HEK293 (cell line): ENCODE measurements around the gene GSAP.

Experiments
- CTCF ChIA-PET: fragments of 350-600 bp; formaldehyde crosslinking; extraction: SDS; loops from one replicate; lab custom pipeline; 2021; ENCODE audit warnings: antibody characterized with exemption; lab: Yijun Ruan, JAX
- POLR2A ChIA-PET: fragments of 300-600 bp; formaldehyde crosslinking; extraction: SDS; loops from one replicate; lab custom pipeline; 2020; ENCODE audit warnings: antibody characterized with exemption, inconsistent platforms; lab: Yijun Ruan, JAX
- H3K27ac ChIP-seq: fragments of 200-500 bp; sonication (Bioruptor generic); 2 replicates; pipeline ENCODE4 v1.5.1; 2014; ENCODE audit warnings: low read depth, low read length, control low read depth, inconsistent platforms; ENCODE audit errors: extremely low read depth
- H3K36me3 ChIP-seq, 2 experiments: fragments of 200-500 bp in 1 of 2; sonication (Bioruptor generic) in 1 of 2; 1 replicate in 1 of 2; 2 replicates in 1 of 2; pipeline ENCODE4 v1.5.1; 2014 to 2017; ENCODE audit warnings: inconsistent platforms in 2 of 2, low read length in 2 of 2; ENCODE audit not compliant: control insufficient read depth in 2 of 2, insufficient read depth in 1 of 2
- H3K4me1 ChIP-seq: fragments of 200-500 bp; sonication (Bioruptor generic); 2 replicates; pipeline ENCODE4 v1.5.1; 2014; ENCODE audit warnings: mild to moderate bottlenecking, low read length, inconsistent platforms; ENCODE audit not compliant: control insufficient read depth, insufficient read depth
- H3K4me3 ChIP-seq: 2 replicates; pipeline ENCODE4 v1.5.1; 2011; ENCODE audit warnings: low read depth, mild to moderate bottlenecking, control low read depth, low read length, moderate library complexity
- H3K9me3 ChIP-seq: fragments of 200-500 bp; sonication (Bioruptor generic); 2 replicates; pipeline ENCODE4 v1.5.1; 2014; ENCODE audit warnings: low read depth, low read length, inconsistent platforms; ENCODE audit not compliant: control insufficient read depth, insufficient read depth
- BCL11A ChIP-seq: fragments of 450-650 bp; formaldehyde crosslinking; IDR thresholded peaks from 2 replicates; pipeline ENCODE4 v1.5.1; 2016; ENCODE audit warnings: low read depth, missing biosample characterization, missing genetic modification characterization
- HOXD13 ChIP-seq: sonication (generic); formaldehyde crosslinking; IDR thresholded peaks from 2 replicates; pipeline ENCODE4 v1.8.0; 2022; ENCODE audit warnings: missing genetic modification reagents, borderline replicate concordance
- KLF8 ChIP-seq: fragments of 450-650 bp; formaldehyde crosslinking; IDR thresholded peaks from 2 replicates; pipeline ENCODE4 v1.5.1; 2016; ENCODE audit warnings: missing biosample characterization, missing genetic modification characterization
- MEIS1 ChIP-seq: sonication (generic); formaldehyde crosslinking; IDR thresholded peaks from 2 replicates; pipeline ENCODE4 v1.8.1; 2022; ENCODE audit warnings: missing genetic modification reagents, mild to moderate bottlenecking, borderline replicate concordance
- WT1 ChIP-seq: fragments of 450-650 bp; formaldehyde crosslinking; IDR thresholded peaks from 2 replicates; pipeline ENCODE4 v1.5.1; 2016; ENCODE audit warnings: missing biosample characterization, missing genetic modification characterization
- ZBTB7A ChIP-seq: fragments of 450-650 bp; formaldehyde crosslinking; IDR thresholded peaks from 2 replicates; pipeline ENCODE4 v1.5.1; 2016; ENCODE audit warnings: low read depth, missing biosample characterization, missing genetic modification characterization
- ZFP3 ChIP-seq: fragments of 450-650 bp; formaldehyde crosslinking; IDR thresholded peaks from 2 replicates; pipeline ENCODE4 v1.5.1; 2016; ENCODE audit warnings: low read depth, missing biosample characterization, missing genetic modification characterization
- ZNF202 ChIP-seq: fragments of 450-650 bp; formaldehyde crosslinking; IDR thresholded peaks from 2 replicates; pipeline ENCODE4 v1.5.1; 2016; ENCODE audit warnings: missing biosample characterization, missing genetic modification characterization, borderline replicate concordance
- ZNF248 ChIP-seq: fragments of 450-650 bp; formaldehyde crosslinking; IDR thresholded peaks from 2 replicates; pipeline ENCODE4 v1.5.1; 2017; ENCODE audit warnings: missing biosample characterization, missing genetic modification characterization
- ZNF280C ChIP-seq: fragments of 450-650 bp; formaldehyde crosslinking; IDR thresholded peaks from 2 replicates; pipeline ENCODE4 v1.5.1; 2016; ENCODE audit warnings: missing biosample characterization, missing genetic modification characterization
- ZNF354C ChIP-seq: fragments of 450-650 bp; formaldehyde crosslinking; IDR thresholded peaks from 2 replicates; pipeline ENCODE4 v1.5.1; 2016; ENCODE audit warnings: missing biosample characterization, missing genetic modification characterization, low read depth, borderline replicate concordance
- ZNF391 ChIP-seq: fragments of 450-650 bp; formaldehyde crosslinking; IDR thresholded peaks from 2 replicates; pipeline ENCODE4 v1.5.1; 2016; ENCODE audit warnings: low read depth, missing biosample characterization, missing genetic modification characterization, borderline replicate concordance
- ZNF423 ChIP-seq: fragments of 450-650 bp; formaldehyde crosslinking; IDR thresholded peaks from 2 replicates; pipeline ENCODE4 v1.5.1; 2016; ENCODE audit warnings: missing biosample characterization, missing genetic modification characterization
- ZNF433 ChIP-seq: fragments of 450-650 bp; formaldehyde crosslinking; IDR thresholded peaks from 2 replicates; pipeline ENCODE4 v1.5.1; 2016; ENCODE audit warnings: missing biosample characterization, missing genetic modification characterization, low read depth
- ZNF555 ChIP-seq: fragments of 450-650 bp; formaldehyde crosslinking; conservative IDR thresholded peaks from 2 replicates; pipeline ENCODE4 v1.5.1; 2017; ENCODE audit warnings: missing biosample characterization, mild to moderate bottlenecking, missing genetic modification characterization, inconsistent platforms
- ZNF571 ChIP-seq: fragments of 450-650 bp; formaldehyde crosslinking; IDR thresholded peaks from 2 replicates; pipeline ENCODE4 v1.5.0; 2017; ENCODE audit warnings: missing biosample characterization, missing genetic modification characterization
- ZNF707 ChIP-seq: fragments of 450-650 bp; formaldehyde crosslinking; IDR thresholded peaks from 2 replicates; pipeline ENCODE4 v1.5.1; 2016; ENCODE audit warnings: missing biosample characterization, missing genetic modification characterization
- ZNF791 ChIP-seq: fragments of 450-650 bp; formaldehyde crosslinking; IDR thresholded peaks from 2 replicates; pipeline ENCODE4 v1.5.1; 2016; ENCODE audit warnings: missing biosample characterization, missing genetic modification characterization
- ZNF830 ChIP-seq: fragments of 450-650 bp; IDR thresholded peaks from 2 replicates; pipeline ENCODE4 v1.5.0; 2018; ENCODE audit warnings: missing biosample characterization, missing genetic modification characterization, low read depth, mild to moderate bottlenecking, moderate library complexity
- TF ChIP-seq, protein P1 (sequence below): fragments of 450-650 bp; formaldehyde crosslinking; IDR thresholded peaks from 2 replicates; pipeline ENCODE4 v1.5.1; 2016; ENCODE audit warnings: missing biosample characterization, missing genetic modification characterization
- TF ChIP-seq, protein P2 (sequence below): fragments of 450-650 bp; formaldehyde crosslinking; IDR thresholded peaks from 2 replicates; pipeline ENCODE4 v1.5.1; 2016; ENCODE audit warnings: missing biosample characterization, missing genetic modification characterization, low read depth
- TF ChIP-seq, protein P3 (sequence below): fragments of 450-650 bp; formaldehyde crosslinking; IDR thresholded peaks from 2 replicates; pipeline ENCODE4 v1.5.1; 2016; ENCODE audit warnings: missing biosample characterization, missing genetic modification characterization, low read depth

The GSAP gene

DNA sequence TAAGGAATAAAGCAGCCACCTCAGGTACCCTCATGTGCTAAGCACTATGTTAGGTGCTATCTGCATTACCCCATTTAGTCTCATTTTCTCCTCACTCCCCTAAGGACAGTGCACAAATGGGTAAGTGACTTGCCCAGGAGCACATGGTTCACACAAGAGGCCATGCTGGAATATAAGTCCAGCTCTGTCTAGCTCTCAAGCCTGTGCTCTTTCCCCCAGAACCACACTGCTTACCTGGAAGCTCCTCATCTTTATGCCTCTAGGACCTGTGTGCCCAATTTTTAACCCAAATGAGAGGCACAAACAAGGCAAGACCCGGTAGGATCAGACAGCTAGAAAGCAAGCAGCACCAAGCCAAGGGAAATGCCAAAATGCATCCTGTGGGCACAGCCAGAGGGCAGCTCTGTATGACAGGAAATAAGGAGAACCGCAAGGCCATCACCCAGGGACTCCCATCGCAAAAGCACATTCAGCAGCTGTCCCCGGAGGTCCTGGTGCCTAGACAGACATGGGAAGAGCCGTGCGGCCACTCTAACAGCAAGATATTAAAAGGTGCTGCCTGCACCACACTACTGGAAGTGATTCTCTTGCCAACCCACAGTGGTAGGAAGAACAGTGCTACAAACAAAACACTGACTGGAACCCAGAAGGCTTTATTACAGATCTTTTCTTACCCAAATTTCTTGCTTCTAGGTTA is 88.1 kb downstream of the GSAP start:
- no peaks in the 10 kb centered on the region for H3K36me3 ChIP-seq
- H3K4me1 ChIP-seq = no peaks in the 10 kb centered on the region; the same call in 1 of the 2 replicates
- H3K27ac ChIP-seq = no peak overlapping the region
- POLR2A ChIA-PET = interaction anchor here (0.6 kb wide), 1 partner anchor 81 kb away, joined by 3 read pairs; no protein-coding TSS in a partner anchor
- H3K4me3 ChIP-seq = no peak overlapping the region
- CTCF ChIA-PET = interaction anchor here (0.7 to 1.3 kb wide), 3 partner anchors 81 to 710 kb away, joined by 3 to 5 read pairs (median 3); no protein-coding TSS in a partner anchor
- no peaks in the 10 kb centered on the region for H3K9me3 ChIP-seq
- TF ChIP-seq ZNF280C (tag by site-specific recombination) = no peak
- TF ChIP-seq ZNF423 (tag by site-specific recombination) = no peak
- no peak for TF ChIP-seq ZNF354C (tag by site-specific recombination)
- TF ChIP-seq ZFP3 (tag by site-specific recombination) = no peak
- TF ChIP-seq HOXD13 = no peak
- no peak for TF ChIP-seq ZNF791 (tag by site-specific recombination)
- no peak for TF ChIP-seq ZNF391 (tag by site-specific recombination)
- TF ChIP-seq, protein P1, sequence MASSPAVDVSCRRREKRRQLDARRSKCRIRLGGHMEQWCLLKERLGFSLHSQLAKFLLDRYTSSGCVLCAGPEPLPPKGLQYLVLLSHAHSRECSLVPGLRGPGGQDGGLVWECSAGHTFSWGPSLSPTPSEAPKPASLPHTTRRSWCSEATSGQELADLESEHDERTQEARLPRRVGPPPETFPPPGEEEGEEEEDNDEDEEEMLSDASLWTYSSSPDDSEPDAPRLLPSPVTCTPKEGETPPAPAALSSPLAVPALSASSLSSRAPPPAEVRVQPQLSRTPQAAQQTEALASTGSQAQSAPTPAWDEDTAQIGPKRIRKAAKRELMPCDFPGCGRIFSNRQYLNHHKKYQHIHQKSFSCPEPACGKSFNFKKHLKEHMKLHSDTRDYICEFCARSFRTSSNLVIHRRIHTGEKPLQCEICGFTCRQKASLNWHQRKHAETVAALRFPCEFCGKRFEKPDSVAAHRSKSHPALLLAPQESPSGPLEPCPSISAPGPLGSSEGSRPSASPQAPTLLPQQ (tag by site-specific recombination) = no peak
- TF ChIP-seq BCL11A (tag by site-specific recombination) = no peak
- TF ChIP-seq, all 188 proteins: peak for 0

DNA sequence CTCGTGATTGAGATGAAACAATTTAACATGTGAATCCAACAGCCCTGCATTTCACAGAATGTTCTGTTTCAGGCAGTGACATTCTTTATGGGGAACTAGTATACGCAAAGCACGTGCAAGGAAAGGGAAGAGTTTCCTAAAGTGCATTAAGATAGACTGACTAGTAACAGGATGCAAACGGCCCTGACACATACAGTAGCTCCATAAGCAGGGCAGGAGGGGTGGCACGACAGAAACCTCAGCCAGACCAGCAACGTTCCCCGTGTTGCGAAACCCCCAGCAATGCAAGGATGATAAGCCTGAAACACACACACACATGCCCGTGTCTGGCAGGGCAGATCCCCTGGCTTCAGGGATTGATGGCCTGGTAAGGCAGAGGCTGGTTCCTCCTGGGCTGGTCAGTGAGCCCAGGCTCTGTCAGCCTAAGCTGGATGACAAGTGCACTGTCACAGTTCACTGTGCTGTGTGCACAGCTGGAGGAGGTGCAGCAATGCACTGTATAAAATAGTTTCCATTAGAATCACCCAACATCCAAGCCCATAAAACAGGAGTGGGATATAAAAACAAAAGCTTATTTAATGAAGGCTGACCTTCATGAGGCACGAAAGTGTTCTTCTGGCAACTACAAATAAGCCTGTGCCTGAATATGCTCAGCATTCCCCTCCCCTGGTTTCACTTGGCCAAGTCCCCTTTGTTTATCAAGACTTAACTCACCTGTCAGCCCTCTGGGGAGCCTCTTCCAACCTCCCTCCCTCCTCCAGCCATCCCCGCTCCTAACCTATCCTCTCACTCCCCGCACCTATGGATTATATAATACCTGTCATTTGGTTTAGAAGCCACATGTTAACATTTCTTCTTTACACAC is 88.8 kb downstream of the GSAP start:
- no peak overlapping the region for H3K27ac ChIP-seq
- TF ChIP-seq, protein P2, sequence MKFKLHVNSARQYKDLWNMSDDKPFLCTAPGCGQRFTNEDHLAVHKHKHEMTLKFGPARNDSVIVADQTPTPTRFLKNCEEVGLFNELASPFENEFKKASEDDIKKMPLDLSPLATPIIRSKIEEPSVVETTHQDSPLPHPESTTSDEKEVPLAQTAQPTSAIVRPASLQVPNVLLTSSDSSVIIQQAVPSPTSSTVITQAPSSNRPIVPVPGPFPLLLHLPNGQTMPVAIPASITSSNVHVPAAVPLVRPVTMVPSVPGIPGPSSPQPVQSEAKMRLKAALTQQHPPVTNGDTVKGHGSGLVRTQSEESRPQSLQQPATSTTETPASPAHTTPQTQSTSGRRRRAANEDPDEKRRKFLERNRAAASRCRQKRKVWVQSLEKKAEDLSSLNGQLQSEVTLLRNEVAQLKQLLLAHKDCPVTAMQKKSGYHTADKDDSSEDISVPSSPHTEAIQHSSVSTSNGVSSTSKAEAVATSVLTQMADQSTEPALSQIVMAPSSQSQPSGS (tag by site-specific recombination) = no peak
- TF ChIP-seq, protein P3, sequence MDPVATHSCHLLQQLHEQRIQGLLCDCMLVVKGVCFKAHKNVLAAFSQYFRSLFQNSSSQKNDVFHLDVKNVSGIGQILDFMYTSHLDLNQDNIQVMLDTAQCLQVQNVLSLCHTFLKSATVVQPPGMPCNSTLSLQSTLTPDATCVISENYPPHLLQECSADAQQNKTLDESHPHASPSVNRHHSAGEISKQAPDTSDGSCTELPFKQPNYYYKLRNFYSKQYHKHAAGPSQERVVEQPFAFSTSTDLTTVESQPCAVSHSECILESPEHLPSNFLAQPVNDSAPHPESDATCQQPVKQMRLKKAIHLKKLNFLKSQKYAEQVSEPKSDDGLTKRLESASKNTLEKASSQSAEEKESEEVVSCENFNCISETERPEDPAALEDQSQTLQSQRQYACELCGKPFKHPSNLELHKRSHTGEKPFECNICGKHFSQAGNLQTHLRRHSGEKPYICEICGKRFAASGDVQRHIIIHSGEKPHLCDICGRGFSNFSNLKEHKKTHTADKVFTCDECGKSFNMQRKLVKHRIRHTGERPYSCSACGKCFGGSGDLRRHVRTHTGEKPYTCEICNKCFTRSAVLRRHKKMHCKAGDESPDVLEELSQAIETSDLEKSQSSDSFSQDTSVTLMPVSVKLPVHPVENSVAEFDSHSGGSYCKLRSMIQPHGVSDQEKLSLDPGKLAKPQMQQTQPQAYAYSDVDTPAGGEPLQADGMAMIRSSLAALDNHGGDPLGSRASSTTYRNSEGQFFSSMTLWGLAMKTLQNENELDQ (tag by site-specific recombination) = no peak
- TF ChIP-seq MEIS1 (CRISPR knock-in tag) (no peak), ZBTB7A (tag by site-specific recombination) (no peak), ZNF202 (no peak), ZNF571 (tag by site-specific recombination) (no peak), KLF8 (no peak), ZNF707 (tag by site-specific recombination) (no peak), HOXD13 (no peak), ZNF433 (tag by site-specific recombination) (no peak), ZNF248 (no peak), ZNF830 (tag by site-specific recombination) (no peak), WT1 (no peak), ZNF555 (tag by site-specific recombination) (no peak)

More for the DNA sequence above, 88.8 kb downstream of the GSAP start:
- no peak overlapping the region for H3K4me3 ChIP-seq
- H3K4me1 ChIP-seq = no peaks in the 10 kb centered on the region; the same call in 1 of the 2 replicates
- POLR2A ChIA-PET = no interaction called here
- H3K9me3 ChIP-seq = no peaks in the 10 kb centered on the region
- no peaks in the 10 kb centered on the region for H3K36me3 ChIP-seq
- CTCF ChIA-PET = interaction anchor here (1.1 kb wide), 1 partner anchor 80 kb away, joined by 3 read pairs; no protein-coding TSS in a partner anchor
